HEK293T (cell line): ENCODE data around the gene PLEKHD1.

Experiments used
- BHLHE40 ChIP-seq: fragments of 450-650 bp; IDR thresholded peaks from 2 replicates; pipeline ENCODE4 v1.6.1; 2016; ENCODE audit warnings: mild to moderate bottlenecking, moderate library complexity, borderline replicate concordance
- ELF4 ChIP-seq: fragments of 450-650 bp; IDR thresholded peaks from 2 replicates; pipeline ENCODE4 v1.6.1; 2017; ENCODE audit warnings: antibody characterized with exemption
- FOXA1 ChIP-seq: fragments of 450-650 bp; IDR thresholded peaks from 2 replicates; pipeline ENCODE4 v1.6.1; 2016; ENCODE audit warnings: mild to moderate bottlenecking
- FOXK2 ChIP-seq: fragments of 450-650 bp; IDR thresholded peaks from 2 replicates; pipeline ENCODE4 v1.6.1; 2016; ENCODE audit warnings: mild to moderate bottlenecking
- L3MBTL2 ChIP-seq: fragments of 450-650 bp; conservative IDR thresholded peaks from 2 replicates; pipeline ENCODE4 v1.6.1; 2016; ENCODE audit warnings: mild to moderate bottlenecking
- LEF1 ChIP-seq: fragments of 450-650 bp; IDR thresholded peaks from 2 replicates; pipeline ENCODE4 v1.6.1; 2017; ENCODE audit warnings: mild to moderate bottlenecking, borderline replicate concordance
- SP1 ChIP-seq: fragments of 450-650 bp; IDR thresholded peaks from 2 replicates; pipeline ENCODE4 v1.6.1; 2017
- SUZ12 ChIP-seq: fragments of 450-650 bp; IDR thresholded peaks from 2 replicates; pipeline ENCODE4 v1.6.1; 2016; ENCODE audit warnings: mild to moderate bottlenecking
- ZNF384 ChIP-seq: fragments of 450-650 bp; IDR thresholded peaks from 2 replicates; pipeline ENCODE4 v1.6.1; 2016

GRCh38 chr14:69451941-69452340 is 32.6 kb upstream of the PLEKHD1 start:
- no peak for TF ChIP-seq ZNF384
- TF ChIP-seq BHLHE40 = no peak
- no peak for TF ChIP-seq LEF1
- TF ChIP-seq FOXA1 = no peak
- TF ChIP-seq SP1 = no peak
- TF ChIP-seq SUZ12 = no peak
- no peak for TF ChIP-seq ELF4
- no peak for TF ChIP-seq L3MBTL2
- no peak for TF ChIP-seq FOXK2
